ENCODE measurements around the gene IL17D.
"Not testable (repeated sequence)": the region's sequence is repeated elsewhere in the genome, so short reads cannot be mapped to it uniquely, and the experiment has no call there.

Gene IL17D

GRCh38 chr13:20702915-20703779 is at the start of gene IL17D:
Gene IL17D (plus strand): TSS chr13:20703699. CDS start chr13:20704002, 303 bp downstream.
- no peak for DNase-seq (ENCODE audit: low read depth in 2 of 3, low spot score in 1 of 3)

- no peak for DNase-seq (ENCODE audit: low read depth in 2 of 3, low spot score in 1 of 3)
Measured at GRCh38 chr13:20654156-20654555, 49.3 kb upstream of the IL17D start.

GRCh38 chr13:20658451-20659040 is 45.0 kb upstream of the IL17D start:
- no peak for DNase-seq (ENCODE audit: low read depth in 2 of 3, low spot score in 1 of 3)

GRCh38 chr13:20664351-20664750 is 39.1 kb upstream of the IL17D start:
- no peak for DNase-seq (ENCODE audit: low read depth in 2 of 3, low spot score in 1 of 3)

GRCh38 chr13:20666948-20667347 is 36.6 kb upstream of the IL17D start:
- DNase-seq (ENCODE audit: low read depth in 2 of 3, low spot score in 1 of 3) = no peak

GRCh38 chr13:20667857-20668437 is 35.6 kb upstream of the IL17D start:
- DNase-seq (ENCODE audit: low read depth in 2 of 3, low spot score in 1 of 3) = no peak

GRCh38 chr13:20669162-20669561 is 34.3 kb upstream of the IL17D start:
- DNase-seq (ENCODE audit: low read depth in 2 of 3, low spot score in 1 of 3) = no peak

- no peak for DNase-seq (ENCODE audit: low read depth in 2 of 3, low spot score in 1 of 3)
Measured at GRCh38 chr13:20671789-20672188, 31.7 kb upstream of the IL17D start.

GRCh38 chr13:20672772-20673171 is 30.7 kb upstream of the IL17D start:
- no peak for DNase-seq (ENCODE audit: low read depth in 2 of 3, low spot score in 1 of 3)

- no peak for DNase-seq (ENCODE audit: low read depth in 2 of 3, low spot score in 1 of 3)
Measured at GRCh38 chr13:20673715-20674114, 29.8 kb upstream of the IL17D start.

- no peak for DNase-seq (ENCODE audit: low read depth in 2 of 3, low spot score in 1 of 3)
Measured at GRCh38 chr13:20676213-20676612, 27.3 kb upstream of the IL17D start.

GRCh38 chr13:20678606-20679005 is 24.9 kb upstream of the IL17D start:
- not testable (repeated sequence) for DNase-seq (ENCODE audit: low read depth in 2 of 3, low spot score in 1 of 3)

- no peak for DNase-seq (ENCODE audit: low read depth in 2 of 3, low spot score in 1 of 3)
Measured at GRCh38 chr13:20679879-20680278, 23.6 kb upstream of the IL17D start.

- DNase-seq (ENCODE audit: low read depth in 2 of 3, low spot score in 1 of 3) = no peak
Measured at GRCh38 chr13:20680416-20681080, 23.0 kb upstream of the IL17D start.

- not testable (repeated sequence) for DNase-seq (ENCODE audit: low read depth in 2 of 3, low spot score in 1 of 3)
Measured at GRCh38 chr13:20681481-20681880, 22.0 kb upstream of the IL17D start.

GRCh38 chr13:20682061-20682460 is 21.4 kb upstream of the IL17D start:
- DNase-seq (ENCODE audit: low read depth in 2 of 3, low spot score in 1 of 3) = no peak

- DNase-seq (ENCODE audit: low read depth in 2 of 3, low spot score in 1 of 3) = no peak
Measured at GRCh38 chr13:20684041-20684440, 19.5 kb upstream of the IL17D start.

- DNase-seq (ENCODE audit: low read depth in 2 of 3, low spot score in 1 of 3) = no peak
Measured at GRCh38 chr13:20684546-20684945, 19.0 kb upstream of the IL17D start.

- no peak for DNase-seq (ENCODE audit: low read depth in 2 of 3, low spot score in 1 of 3)
Measured at GRCh38 chr13:20685092-20685491, 18.4 kb upstream of the IL17D start.

GRCh38 chr13:20686167-20686566 is 17.3 kb upstream of the IL17D start:
- DNase-seq (ENCODE audit: low read depth in 2 of 3, low spot score in 1 of 3) = no peak

GRCh38 chr13:20686863-20687579 is 16.5 kb upstream of the IL17D start:
- DNase-seq (ENCODE audit: low read depth in 2 of 3, low spot score in 1 of 3) = no peak
